ENCODE data around the gene SSH2.
A peak's percentile ranks its signal among the peaks of the same experiment; 100 is the strongest.
"Not testable (repeated sequence)": the region's sequence is repeated elsewhere in the genome, so short reads cannot be mapped to it uniquely, and the experiment has no call there.

The SSH2 gene, protein sequence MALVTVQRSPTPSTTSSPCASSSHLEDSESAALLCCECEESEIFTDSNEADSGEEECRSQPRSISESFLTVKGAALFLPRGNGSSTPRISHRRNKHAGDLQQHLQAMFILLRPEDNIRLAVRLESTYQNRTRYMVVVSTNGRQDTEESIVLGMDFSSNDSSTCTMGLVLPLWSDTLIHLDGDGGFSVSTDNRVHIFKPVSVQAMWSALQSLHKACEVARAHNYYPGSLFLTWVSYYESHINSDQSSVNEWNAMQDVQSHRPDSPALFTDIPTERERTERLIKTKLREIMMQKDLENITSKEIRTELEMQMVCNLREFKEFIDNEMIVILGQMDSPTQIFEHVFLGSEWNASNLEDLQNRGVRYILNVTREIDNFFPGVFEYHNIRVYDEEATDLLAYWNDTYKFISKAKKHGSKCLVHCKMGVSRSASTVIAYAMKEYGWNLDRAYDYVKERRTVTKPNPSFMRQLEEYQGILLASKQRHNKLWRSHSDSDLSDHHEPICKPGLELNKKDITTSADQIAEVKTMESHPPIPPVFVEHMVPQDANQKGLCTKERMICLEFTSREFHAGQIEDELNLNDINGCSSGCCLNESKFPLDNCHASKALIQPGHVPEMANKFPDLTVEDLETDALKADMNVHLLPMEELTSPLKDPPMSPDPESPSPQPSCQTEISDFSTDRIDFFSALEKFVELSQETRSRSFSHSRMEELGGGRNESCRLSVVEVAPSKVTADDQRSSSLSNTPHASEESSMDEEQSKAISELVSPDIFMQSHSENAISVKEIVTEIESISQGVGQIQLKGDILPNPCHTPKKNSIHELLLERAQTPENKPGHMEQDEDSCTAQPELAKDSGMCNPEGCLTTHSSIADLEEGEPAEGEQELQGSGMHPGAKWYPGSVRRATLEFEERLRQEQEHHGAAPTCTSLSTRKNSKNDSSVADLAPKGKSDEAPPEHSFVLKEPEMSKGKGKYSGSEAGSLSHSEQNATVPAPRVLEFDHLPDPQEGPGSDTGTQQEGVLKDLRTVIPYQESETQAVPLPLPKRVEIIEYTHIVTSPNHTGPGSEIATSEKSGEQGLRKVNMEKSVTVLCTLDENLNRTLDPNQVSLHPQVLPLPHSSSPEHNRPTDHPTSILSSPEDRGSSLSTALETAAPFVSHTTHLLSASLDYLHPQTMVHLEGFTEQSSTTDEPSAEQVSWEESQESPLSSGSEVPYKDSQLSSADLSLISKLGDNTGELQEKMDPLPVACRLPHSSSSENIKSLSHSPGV (N-terminal part only)

DNA sequence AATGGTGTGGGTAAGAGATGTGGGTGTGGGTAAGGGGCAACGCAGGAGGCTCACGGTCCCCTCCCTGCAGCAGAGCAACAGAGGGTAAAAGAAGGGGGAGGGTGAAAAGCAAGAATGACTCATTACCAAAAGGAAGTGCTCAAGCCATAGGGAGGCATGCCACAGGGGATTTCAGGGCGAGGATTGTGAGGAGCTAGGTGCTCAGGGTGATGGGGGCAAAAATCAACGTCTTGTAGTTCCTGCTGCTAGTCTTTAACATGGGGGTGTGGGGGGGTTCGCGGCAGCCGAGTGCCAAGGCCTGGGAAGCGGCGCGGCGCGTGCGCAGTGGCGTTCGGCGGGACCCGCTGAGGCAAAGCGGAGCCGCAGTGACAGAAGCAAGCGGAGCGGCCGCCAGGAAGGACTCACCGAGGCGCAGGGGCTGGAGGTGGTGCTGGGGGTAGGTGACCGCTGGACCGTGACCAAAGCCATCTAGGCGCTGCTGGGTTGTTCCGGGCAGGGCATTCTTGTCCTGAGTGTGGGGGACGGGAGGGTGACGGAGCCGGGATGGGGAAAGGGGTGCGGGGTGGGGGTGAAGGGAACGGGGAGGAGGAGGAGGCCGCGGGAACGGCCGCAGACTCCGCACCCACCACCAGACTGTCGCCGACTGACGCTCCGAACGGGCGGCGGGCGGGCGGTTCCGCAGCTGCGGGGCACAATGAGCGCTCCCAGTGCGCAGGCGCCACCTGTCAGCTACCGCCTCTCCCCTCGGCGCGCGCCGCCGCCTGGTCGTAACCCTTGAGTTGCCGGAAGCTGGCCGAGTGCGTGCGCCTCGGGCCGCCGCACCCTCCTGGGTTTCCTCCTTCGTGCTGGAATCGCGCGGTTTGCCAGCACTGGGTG lies at the start of gene SSH2:
Gene SSH2, minus strand, starts transcription at position 696 of the 876 bp plus-strand sequence. Its CDS starts 228 bp downstream, at position 468.
- DNase-seq = peak; percentile 27 to 92 (median 78)

DNA sequence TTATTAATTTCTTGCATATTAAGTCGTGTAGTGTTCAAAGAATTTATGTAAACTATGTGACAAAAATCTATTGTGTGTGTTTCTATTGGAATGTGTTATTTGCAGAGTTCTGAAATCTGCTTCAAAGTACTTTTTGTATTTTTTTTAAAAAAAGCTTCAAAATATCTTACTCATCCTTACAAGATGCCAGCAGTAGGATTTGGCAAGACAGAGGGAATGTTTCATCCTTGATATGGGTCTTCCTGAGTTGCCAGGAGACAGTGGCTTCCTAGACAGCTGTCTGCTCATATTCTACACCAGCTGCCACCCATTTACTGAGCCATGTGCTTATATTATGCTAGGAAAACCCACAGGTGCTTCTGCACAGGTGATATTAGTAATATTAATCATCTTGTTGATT lies 47.8 kb upstream of the SSH2 start:
- peak in 5 of 56 donors; percentile 1 to 37 (median 4) for DNase-seq

DNA sequence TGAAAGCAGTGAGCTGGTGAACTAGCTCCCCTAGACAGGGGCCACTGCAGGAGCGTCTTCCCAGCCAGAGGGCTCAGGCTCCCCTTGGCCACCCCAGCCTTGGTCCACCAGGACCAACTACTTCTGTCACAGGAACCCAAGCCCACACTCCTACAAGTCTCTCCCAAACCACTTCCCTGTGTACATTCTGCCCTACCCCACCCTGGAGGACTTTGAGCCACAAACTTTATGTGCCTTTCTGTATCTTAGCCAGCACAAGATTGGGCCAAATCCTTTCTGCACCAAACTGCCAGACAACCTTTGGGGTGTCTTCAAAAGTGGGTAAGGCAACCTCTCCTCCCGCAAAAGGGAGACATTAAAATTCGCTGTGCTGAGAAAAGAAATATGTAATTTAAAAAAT lies 43.0 kb upstream of the SSH2 start:
- no peak for DNase-seq

DNA sequence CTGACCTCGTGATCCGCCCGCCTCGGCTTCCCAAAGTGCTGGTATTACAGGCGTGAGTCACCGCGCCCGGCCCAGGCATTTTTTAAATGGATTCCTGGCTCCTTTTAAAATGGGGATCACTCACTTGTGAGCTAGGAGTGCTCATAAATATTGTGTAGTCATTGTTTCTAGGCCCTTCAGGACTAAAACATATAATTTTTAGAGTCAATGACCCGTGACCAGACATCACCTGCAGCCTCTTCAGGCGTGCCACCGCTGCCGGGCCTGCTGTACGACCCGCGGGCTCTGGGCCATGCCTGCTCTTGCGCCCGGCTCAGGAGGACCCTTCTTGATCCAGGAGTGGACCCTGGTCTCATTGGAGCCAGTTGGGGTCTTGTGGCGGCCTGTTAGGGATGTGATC lies 42.2 kb upstream of the SSH2 start:
- no peak for DNase-seq

DNA sequence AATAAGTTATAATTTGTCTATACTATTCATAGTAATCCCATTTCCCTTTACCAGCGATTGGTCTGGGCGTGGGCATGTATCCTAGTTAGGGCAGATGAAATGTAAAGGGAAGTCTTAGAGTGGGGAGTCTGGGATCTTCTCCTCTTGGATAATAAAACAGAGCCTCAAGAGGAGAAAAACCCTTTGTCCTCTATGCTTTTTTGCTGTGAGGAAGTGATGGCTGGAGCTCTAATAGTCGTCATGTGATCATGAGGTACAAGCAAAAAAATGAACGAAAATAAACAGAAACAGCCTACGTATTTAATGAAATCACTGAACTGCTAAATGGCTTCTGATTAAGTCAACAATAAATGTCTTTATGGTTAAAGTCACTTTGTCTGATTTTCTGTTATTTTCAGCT lies 38.2 kb upstream of the SSH2 start:
- DNase-seq = no peak

DNA sequence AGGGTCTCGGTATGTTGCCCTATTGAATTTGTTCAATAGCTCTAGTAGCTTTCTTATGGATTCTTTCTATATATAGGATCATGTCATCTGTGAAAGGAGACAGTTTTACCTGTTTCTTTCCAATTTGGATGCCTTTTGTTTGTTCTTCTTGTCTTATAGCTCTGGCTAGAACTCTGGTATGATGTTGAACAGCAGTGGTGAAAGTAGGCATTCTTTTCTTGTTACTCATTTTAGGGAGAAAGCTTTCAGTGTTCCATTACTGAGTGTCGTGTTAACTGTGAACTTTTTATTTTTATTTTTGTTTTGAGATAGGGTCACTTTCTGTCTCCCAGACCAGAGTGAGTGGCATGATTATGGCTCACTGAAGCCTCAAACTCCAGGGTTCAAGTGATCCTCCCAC lies 32.6 kb upstream of the SSH2 start:
- no peak for DNase-seq

DNA sequence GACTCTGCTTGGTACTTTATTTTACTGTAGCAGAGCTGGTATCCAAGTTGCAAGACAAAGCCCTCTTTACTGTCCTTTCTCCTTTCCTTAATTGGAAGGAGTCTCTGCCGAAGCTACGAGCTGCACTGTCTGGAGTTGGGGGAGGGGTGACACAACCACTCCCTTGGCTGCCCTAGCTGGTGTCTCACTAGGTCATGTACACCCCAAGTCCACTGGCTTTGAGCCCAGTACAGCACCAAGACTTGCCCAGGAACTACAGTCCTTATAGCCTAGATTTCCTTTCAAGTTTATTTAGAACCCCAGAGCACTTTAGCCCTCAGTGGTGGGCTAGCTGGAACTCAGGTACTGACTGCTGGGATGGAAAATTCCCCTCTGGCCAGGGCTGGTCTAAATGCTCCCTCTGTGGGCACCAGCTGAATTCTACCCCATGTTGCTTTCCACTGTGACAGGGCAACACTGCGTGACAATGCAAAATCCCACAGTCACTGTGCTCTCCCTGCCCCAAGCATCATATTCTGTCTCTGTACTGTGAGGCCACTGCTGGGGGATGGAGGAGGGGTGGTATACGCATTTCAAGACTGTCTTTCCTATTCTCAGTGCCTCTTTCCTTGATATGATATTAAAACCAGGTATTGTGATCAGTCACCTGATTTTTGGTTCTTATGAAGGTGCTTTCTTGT lies 29.8 kb upstream of the SSH2 start:
- DNase-seq = no peak

DNA sequence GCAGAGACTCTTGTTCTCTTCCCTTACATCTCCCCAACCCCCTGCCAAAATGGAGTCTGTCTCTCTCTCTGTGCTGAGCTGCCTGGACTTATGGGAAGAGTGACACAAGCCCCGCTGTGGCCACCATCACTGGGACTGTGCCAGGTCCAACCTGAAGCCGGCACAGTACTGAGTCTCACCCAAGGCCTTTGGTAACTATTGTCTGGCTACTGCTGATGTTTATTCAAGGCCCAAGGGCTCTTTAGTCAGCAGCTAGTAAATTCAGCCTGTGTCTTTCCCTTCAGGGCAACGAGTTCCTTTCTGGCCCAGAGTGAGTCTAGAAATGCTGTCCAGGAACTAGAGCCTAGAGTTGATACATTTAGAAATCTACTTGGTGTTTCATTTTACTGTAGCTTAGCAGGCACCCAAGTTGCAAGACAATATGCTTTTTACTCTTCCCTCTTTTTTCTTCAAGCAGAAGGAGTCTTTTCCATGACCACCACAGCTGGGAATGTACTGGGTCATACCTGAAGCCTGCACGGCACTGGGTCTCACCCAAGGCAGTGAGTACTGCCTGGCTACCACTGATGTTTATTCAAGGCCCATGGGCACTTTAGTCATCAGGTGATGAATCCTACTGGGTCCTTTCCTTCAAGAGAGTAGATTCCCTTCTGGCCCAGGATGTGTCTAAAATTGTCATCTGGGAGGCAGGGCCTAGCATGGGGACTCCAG lies 29.1 kb upstream of the SSH2 start:
- no peak for DNase-seq

DNA sequence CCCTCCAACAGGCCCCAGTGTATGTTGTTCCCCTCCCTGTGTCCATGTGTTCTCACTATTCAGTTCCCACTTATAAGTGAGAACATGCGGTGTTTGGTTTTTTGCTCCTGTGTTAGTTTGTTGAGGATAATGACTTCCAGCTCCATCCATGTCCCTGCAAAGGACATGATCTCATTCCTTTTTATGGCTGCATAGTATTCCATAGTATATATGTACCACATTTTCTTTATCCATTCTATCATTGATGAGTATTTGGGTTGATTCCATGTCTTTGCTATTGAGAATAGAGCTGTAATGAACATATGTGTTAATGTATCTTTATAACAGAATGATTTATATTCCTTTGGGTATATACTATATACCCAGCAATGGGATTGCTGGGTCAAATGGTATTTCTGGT lies 27.5 kb upstream of the SSH2 start:
- not testable (repeated sequence) for DNase-seq

DNA sequence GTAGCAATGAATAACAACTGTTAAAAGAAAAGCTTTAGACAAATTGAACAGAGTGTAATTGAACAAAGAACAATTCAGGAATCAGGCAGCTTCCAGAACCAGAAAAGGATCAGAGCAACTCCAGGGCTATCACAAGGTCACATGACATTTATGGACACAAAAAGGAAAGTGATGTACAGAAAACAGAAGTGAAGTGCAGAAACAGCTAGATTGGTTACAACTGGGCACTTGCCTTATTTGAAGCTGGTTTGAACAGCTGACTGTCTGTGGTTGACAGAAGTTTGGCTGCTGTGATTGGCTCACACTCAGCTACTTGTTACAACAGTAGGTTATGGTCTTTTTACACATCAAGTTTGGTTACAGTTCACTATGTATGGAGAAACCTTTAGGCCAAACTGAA lies 26.2 kb upstream of the SSH2 start:
- DNase-seq = no peak

DNA sequence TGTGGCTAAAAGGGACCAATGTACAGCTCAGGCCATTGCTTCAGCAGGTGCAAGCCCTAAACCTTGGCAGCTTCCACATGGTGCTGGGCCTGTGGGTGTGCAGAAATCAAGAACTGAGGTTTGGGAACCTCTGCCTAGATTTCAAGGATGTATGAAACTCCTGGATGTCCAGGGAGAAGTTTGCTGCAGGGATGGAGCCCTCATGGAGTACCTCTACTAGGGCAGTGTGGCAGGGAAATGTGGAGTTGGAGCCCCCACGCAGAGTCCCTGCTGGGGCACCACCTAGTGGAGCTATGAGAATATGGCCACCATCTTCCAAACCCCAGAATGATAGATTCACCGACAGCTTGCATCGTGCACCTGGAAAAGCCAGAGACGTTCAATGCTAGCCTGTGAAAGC lies 24.4 kb upstream of the SSH2 start:
- DNase-seq = no peak

DNA sequence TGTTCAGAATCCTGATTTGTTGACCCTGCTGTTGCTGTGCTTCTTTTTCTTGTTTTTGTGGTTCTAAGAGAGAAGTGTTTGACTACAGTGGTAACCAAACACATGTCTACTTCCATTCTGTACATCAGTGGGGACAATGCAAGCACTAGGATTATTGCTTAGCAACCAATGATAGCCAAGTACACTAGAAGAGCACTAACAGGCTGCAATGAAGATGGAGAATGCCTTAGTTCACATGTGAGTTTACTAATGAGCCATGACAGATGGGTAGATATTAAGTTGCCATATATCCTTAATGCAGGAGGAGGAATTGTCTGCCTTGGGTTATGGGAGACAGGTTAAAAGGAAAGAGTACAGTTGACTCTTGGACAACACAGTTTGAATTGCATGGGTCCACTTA lies 19.7 kb upstream of the SSH2 start:
- DNase-seq = no peak

DNA sequence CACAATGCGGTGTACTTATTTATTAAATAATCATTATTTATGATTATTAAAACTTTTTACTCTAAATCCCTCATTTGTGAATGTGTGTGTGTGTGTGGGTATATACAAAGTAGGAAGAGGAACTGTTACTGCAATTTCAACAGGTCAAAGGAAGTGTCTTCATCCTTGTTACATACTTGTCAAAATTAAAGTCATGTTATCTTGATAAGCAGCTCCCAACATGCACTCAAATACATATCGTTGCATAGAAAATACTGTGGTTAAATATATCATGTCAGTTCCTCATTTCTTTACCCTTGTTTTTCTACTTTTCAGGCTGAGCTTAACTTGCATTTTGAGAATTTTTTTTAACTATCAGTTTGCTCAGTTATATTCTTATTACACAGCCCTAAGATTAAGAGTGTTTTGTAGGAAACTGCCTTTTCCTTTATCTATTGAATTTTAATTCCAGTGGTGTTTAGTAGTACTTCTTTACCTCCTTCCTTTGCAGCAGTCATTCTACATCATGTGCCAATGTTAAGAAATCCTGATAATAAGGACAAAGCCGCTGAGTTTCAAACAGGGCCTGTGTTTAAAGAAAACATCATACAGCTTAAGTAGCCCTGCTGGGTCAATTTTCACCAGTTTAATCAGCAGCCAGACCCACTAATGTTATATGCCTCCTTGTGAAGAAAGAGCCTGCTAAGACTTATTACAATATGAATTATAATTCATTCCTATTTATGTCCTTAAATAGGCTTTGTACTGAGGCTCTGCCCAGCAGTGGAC lies 18.6 kb upstream of the SSH2 start:
- no peak for DNase-seq

DNA sequence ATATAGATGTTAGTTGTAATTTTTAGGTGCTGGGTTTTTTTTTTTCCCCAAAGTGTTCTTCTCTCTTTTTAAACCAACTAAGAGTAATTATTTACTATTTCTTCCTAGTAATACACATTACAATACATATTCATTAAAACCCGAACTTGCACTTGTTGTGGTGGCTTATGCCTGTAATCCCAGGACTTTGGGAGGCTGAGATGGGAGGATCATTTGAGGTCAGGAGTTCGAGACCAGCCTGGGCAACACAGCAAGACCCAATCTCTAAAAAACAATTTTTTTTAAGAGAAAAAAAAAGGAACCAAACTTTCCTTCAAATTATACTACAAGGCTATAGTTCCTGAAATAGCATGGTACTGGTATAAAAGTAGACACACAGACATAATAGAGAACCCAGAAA lies 15.3 kb upstream of the SSH2 start:
- no peak for DNase-seq

DNA sequence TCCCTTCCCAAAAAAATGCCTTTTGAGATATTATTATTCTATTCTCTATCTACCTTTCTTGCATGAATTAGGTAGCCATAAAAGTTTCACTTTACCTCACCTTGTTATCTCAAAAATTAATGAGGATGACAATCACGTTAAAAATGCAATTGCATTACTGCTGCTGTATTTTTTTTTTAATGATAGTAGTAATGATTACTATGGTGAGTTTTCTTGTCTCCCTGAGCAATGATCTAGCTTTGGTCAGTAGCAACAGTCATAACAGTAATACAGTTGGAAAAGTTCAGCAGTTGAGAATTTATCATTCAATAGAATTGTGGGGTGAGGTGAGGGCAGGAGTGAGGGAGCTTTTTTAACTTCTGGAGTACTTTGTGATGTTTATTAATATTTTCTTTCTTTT lies 11.3 kb upstream of the SSH2 start, which contains the start of gene EFCAB5:
Gene EFCAB5, plus strand, starts transcription at position 301 of the 400 bp plus-strand sequence. CDS start 163 bp downstream, outside the sequence.
- DNase-seq = no peak

DNA sequence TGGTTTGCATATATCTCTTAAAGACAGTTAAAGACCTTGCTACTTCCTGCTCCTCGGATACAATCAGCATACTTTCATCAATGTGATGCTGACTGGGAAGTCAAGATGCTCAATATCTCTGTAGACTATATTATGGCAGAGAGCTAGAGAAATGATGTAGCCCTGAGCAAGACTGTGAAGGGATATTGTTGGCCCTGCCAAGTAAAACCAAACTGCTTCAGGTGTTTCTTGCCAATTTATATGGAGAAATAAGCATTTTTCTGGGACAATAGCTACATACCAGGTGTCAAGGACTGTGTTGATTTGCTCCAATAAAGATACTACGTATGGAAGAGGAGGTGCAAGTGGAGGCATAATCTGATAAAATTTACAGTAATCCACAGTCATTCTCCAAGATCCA lies 6.7 kb upstream of the SSH2 start:
- no peak for DNase-seq

DNA sequence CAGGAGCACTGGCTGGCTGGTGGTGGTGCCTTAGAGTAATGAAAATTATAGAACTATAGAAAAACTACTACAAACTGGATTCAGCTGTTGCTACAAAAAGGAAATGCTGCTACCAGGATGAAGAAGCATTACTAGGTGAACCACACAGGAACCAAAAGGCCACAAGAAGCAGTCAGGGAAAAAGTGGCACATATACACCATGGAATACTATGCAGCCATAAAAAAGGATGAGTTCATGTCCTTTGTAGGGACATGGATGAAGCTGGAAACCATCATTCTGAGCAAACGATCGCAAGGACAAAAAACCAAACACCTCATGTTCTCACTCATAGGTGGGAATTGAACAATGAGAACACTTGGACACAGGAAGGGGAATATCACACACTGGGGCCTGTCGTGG lies 5.9 kb upstream of the SSH2 start:
- DNase-seq = not testable (repeated sequence)

DNA sequence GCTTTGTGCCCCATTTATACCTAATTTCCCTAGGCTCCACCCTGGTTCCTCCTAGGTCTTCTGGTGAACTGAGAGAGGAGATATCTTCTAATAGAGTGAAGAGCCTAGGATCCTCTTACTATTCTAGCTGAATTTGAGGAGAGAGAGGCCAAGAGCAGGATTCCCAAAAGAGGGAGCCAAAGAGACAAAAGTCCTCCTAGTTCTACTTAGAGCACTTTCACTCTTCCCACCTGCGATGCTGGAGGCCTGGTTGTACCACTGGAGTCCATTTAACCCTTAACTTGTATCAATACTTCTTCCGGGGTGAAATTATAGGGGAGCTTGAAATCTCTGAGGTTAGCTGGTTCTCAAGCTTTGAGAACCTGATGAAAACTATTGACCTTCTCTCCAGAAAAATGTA lies 3.4 kb upstream of the SSH2 start:
- DNase-seq = peak in 4 of 56 donors; percentile 1 to 17 (median 13)

Data from amygdala (tissue), 56 donors.